Dermis blood vessel endothelial cell (primary cell): ENCODE measurements around the gene CAMTA1. TPM values are rescaled to one million over a fixed set of nuclear protein-coding genes. Genes with fewer than 3 reads are reported as not detected.

Experiments used
- DNase-seq: peaks from one replicate; pipeline ENCODE4 v3.0.0; 2010
- total RNA-seq: library from RNA; depleted of rRNA; stranded (reverse); fragments of >200 nt; gene quantifications from 2 replicates; pipeline ENCODE4 v1.2.3, GENCODE V29; 2014

CAMTA1 gene
- total RNA-seq, 1 donor from 2014 or later, result 58.4 TPM

DNA sequence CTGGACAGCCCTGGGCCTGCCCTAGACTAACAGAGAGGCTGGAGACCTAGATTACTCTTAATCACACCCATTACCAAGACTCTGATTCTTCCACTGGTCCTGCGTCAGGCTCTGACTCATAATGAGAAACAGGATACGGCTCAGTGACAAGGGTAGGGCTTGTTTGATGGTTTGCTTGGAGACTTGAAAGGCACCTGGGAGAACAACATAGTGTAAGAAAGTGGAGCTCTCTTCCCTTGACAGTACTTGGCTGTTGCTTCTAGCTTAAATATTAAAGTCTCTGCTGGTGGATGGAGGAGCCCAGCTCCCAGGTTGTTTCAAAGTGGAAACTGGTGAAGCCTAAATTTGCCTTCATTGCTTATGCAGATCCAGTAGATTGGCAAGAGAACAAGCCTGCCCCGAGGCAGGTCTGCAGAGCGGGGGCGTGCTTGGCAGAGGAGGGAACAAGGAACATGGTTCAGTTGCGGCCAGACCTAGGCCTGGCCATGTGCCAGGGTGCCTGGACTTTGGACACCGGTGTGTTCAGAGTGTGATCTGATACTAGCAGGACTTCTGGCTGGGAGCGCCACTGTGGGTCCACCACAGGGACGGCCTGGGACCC is 480.6 kb downstream of the CAMTA1 start:
- DNase-seq, result peak; percentile 70

DNA sequence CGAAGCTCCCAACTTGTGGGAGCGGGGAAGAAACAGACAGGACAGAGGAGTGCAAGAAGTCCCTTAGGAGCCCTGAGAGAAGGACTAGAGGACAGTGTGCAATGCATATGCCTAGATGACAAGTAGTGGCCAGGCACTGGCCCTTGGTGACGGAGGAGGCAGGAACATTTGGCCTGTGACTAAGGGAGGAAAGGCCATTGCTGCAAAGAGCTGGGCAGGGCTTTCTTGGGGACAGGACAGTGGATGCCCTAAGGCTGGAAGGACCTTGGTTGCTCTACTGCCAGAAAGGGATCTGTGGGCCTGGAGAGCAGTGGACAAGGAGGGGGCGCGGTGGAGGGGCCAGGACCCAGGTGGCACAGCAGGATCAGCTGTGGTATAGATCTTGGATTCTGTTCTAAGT is 481.3 kb downstream of the CAMTA1 start:
- DNase-seq, result no peak

DNA sequence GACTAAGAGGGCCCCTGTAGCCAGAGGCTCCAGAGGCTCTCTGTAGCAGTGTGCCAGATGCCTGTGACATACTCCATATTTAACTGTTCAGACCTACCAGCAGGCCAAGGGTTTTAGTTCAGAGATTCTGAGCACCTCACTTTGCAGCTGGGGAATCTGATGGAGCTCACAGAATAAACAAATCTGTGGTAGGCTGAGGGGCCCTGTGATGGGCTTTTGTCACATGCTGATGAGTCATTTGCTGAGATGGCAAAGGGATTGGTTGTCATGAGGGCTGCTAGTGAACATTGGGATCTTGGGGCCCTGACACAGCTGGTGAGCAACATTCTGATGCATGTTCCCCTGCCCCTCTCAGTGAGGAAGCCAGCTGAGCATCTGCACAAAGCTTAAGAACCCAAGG is 482.2 kb downstream of the CAMTA1 start:
- no peak for DNase-seq

GRCh38 chr1:7268983-7269382 is 483.7 kb downstream of the CAMTA1 start:
- no peak for DNase-seq

- no peak for DNase-seq
These were observed 484.3 kb downstream of the CAMTA1 start for GRCh38 chr1:7269525-7269924.

DNA sequence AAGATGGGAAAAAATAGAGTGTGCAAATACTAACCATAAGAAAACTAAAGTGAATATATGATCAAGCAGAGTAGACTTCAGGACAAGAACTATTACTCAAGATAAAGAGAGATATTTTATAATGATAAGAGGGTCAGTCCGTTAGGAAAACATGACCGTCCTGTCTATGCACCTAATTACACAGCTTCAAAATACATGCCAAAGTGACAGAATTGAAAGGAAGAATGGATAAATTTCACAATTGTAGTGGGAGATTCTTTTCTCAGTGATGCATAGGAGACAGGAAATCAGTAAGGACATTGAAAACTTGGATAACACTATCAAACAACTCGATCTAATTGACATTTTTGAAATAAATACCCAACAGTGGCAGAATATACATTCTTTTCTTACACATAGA is 489.0 kb downstream of the CAMTA1 start:
- no peak for DNase-seq

DNA sequence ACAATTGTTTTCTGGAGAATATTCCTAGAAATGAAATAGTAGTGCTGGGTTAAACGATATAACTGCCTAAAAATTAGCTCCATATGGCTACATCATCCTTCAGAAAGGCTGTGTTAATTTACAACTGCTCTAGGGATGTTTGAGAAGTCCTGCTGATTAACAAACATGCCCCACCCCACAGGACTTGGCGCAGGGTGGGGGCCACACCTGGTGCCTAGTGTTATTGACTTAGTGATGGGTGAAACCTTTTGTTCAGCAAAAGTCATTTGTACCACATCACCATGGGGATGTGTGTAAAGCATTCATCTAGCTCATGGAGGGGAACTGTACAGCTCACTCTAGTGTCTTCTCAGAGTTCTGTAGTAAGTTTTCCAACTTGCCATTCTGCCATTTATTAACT is 492.8 kb downstream of the CAMTA1 start:
- no peak for DNase-seq

GRCh38 chr1:7278827-7279765 is 493.8 kb downstream of the CAMTA1 start:
- no peak for DNase-seq

DNA sequence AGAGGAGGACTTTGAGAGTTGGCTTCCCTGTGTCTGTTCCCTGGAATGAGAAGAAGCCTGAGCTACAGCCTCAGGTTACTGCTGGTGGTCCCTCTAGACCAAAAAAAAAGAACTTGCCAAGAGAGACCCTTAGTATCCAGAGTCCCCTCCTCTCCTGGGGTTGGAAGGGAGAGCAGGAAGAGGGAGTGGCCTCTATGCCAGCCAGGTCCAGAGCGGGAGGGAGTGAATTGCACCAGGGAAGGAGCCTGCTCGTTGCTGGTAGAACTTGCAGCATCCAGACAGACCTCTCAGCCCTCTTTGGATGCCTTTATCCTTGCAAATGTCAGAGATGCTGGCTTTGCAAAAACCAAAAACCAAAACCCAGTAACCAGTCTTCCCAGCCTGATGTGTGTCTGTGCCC is 494.5 kb downstream of the CAMTA1 start:
- no peak for DNase-seq

DNA sequence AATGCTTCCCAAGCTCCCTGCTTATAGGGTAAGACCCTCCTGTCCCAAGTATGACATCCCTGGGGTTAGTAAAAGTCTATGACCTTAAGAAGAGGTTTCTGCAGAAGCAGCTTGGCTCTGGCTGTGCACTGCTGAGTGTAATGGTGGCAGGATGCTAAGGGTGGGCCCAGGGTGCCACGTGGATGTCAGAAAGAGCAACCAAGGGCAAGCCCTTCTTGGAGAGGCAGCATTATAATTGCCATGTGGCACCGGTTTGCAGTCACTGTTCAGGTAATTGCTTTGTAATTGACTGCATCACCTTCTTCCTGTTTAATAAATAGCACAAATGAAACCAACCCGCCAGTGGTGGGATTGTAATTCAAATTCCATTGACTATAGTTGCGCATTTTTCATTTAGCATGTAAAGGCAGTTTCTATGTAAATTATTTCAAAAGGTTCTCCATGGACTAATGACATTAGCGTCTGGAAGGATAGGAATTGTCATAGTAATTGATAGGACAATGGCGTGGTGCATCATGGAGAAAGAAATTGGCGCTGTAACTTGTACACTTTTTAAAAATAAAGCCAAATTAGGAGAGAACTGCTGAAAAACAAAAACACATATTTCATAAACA is 495.2 kb downstream of the CAMTA1 start:
- DNase-seq, result no peak

GRCh38 chr1:7281821-7282220 is 496.6 kb downstream of the CAMTA1 start:
- DNase-seq, result no peak

DNA sequence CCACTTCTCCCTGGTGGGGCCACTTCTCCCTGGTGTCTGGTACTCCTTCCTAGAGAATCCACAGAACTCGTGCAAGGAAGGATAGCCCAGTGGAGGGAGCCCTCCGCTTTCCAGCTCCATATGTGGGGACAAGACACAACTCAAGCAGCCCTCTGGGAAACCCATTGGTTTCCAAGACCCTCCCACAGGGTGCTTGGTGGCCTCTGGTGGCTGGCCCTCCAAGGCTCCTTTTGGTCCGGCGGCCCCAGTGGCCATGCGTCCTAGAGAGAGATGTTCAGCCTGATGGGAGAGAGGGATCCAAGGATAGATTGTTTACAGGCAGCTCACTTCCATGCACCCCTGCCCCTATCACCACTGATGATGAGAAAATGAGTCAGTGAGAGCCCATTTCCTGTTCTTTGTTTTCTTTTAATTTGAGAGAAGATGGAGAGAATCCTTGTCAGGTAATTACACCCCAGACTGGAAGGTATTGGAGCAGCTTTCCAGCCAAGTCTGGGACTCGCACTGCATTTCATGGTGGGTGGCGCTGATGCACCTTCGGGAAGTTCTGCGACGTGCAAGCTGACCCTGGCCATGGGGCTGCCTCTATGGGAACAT is 499.7 kb downstream of the CAMTA1 start:
- no peak for DNase-seq

GRCh38 chr1:7285856-7286454 is 500.7 kb downstream of the CAMTA1 start:
- no peak for DNase-seq

DNA sequence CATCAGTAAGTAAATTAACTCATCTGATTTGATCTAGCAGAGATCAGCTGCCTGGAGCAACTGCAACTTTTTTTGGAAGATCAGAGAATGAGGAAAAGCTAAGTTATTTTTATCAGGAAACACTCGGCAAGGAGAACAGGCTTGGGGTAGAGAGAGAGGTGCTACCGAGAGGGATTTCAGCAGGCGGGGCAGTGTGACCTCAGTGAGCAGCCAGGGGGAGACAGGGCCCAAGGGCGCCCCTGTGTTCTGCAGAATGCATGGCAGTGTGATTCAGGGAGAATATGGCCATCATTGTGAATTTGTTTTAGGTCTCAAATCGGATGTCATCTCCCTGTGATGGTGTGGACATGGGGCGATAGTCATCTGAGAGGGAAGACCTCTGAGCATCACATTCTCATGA is 501.8 kb downstream of the CAMTA1 start:
- no peak for DNase-seq

DNA sequence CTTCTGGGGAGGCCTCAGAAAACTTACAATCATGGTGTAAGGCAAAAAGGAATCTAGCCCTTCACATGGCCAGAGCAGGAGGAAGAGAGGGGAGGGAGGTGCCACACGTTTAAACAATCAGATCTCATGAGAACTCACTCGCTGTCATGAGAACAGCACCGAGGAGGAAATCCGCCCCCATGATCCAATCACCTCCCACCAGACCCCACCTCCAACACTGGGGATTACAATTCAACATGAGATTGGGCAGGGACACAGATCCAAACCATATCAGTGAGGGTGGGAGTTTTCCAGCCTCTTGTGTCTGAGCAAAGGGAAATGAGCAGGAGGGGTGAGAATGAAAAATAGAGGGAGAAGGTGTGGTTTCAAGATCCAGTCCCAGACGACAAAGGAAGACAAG is 503.7 kb downstream of the CAMTA1 start:
- no peak for DNase-seq

- DNase-seq, result no peak
These were observed 504.4 kb downstream of the CAMTA1 start for GRCh38 chr1:7289694-7290093.

GRCh38 chr1:7290971-7291970 is 506.0 kb downstream of the CAMTA1 start:
- no peak for DNase-seq

GRCh38 chr1:7292036-7292681 is 506.9 kb downstream of the CAMTA1 start:
- DNase-seq, result no peak

- no peak for DNase-seq
These were observed 507.6 kb downstream of the CAMTA1 start for GRCh38 chr1:7292714-7293419.
